GM12878 (cell line): Measurements from ENCODE around the gene KRTAP10-3.

Experiments
- CBX3 ChIP-seq: fragments of 200-600 bp; sonication (generic); IDR thresholded peaks from 2 replicates; pipeline ENCODE4 v1.6.1; 2016; ENCODE audit warnings: low read depth, borderline replicate concordance
- CREB1 ChIP-seq: IDR thresholded peaks from 2 replicates; pipeline ENCODE4 v1.6.1; 2012; ENCODE audit warnings: low read depth, mild to moderate bottlenecking, inconsistent platforms
- ESRRA ChIP-seq: IDR thresholded peaks from 2 replicates; pipeline ENCODE4 v1.6.1; 2012; ENCODE audit warnings: mild to moderate bottlenecking, low read length, improper control_type of control experiment
- RAD21 ChIP-seq: IDR thresholded peaks from 2 replicates; pipeline ENCODE4 v1.6.1; 2011; ENCODE audit warnings: mild to moderate bottlenecking, low read depth, low read length, moderate library complexity; ENCODE audit not compliant: insufficient read depth
- RCOR1 ChIP-seq: conservative IDR thresholded peaks from 2 replicates; pipeline ENCODE4 v1.6.1; 2012; ENCODE audit warnings: low read depth, low read length, improper control_type of control experiment
- SREBF2 ChIP-seq: IDR thresholded peaks from 2 replicates; pipeline ENCODE4 v1.6.1; 2012; ENCODE audit warnings: mild to moderate bottlenecking, low read length
- TF ChIP-seq, protein P1 (sequence below), 3 experiments: IDR thresholded peaks in 2 of 3; conservative IDR thresholded peaks in 1 of 3; 2 replicates each; pipeline ENCODE4 v1.5.1; 2011; ENCODE audit warnings: low read depth in 3 of 3, low read length in 3 of 3, mild to moderate bottlenecking in 3 of 3, control low read depth in 2 of 3, moderate library complexity in 2 of 3, inconsistent platforms in 1 of 3, mixed read lengths in 1 of 3; ENCODE audit not compliant: control insufficient read depth in 2 of 3, insufficient read depth in 1 of 3; ENCODE audit errors: extremely low read depth in 1 of 3

DNA sequence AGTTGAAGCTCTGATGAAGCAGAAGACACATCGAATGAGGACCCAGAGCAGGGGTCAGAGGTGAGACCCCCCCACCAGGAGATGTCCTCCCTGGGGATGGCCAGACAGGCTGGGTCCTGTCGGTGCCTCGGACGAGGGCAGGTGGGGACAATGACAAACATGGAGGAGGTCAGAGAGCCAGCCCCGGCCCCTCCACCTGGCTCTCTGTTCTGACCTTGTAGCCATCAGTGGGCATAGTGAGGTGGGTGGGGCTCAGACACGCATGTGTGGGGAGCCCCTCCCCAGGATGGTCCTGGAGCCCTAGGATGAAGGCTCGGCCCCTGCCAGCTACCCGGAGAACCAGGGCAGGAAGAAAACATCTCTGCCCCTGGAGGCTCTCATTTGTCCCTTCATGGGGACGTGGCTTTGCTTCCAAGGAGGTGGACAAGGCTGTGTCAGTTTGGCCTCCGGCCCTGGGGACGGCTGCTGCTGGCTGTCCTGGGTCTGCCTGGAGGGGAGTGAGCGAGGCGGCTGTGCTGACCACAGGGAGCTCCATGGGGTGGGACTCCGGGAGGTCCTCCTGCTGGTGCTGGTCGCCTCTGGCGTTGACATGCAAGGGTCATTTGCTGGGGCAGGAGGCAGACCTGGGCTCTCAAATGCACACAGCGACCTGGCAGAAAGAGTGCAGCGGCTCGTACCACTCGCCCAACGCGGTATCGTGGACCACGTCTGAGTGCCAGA, 31.2 kb upstream of the KRTAP10-3 start:
- TF ChIP-seq RAD21 = no peak
- TF ChIP-seq CREB1 = no peak
- no peak for TF ChIP-seq ESRRA
- TF ChIP-seq, protein P1, sequence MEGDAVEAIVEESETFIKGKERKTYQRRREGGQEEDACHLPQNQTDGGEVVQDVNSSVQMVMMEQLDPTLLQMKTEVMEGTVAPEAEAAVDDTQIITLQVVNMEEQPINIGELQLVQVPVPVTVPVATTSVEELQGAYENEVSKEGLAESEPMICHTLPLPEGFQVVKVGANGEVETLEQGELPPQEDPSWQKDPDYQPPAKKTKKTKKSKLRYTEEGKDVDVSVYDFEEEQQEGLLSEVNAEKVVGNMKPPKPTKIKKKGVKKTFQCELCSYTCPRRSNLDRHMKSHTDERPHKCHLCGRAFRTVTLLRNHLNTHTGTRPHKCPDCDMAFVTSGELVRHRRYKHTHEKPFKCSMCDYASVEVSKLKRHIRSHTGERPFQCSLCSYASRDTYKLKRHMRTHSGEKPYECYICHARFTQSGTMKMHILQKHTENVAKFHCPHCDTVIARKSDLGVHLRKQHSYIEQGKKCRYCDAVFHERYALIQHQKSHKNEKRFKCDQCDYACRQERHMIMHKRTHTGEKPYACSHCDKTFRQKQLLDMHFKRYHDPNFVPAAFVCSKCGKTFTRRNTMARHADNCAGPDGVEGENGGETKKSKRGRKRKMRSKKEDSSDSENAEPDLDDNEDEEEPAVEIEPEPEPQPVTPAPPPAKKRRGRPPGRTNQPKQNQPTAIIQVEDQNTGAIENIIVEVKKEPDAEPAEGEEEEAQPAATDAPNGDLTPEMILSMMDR (IDR thresholded peaks at IDR 0.05 in 2 of 3, conservative IDR thresholded peaks at IDR 0.05 in 1 of 3; ENCODE audit: control insufficient read depth in 2 of 3, extremely low read depth in 1 of 3, insufficient read depth in 1 of 3, low read depth in 3 of 3, low read length in 3 of 3) = no peak
- no peak for TF ChIP-seq SREBF2
- no peak for TF ChIP-seq RCOR1
- TF ChIP-seq CBX3 = no peak
